Colonic mucosa (tissue), 4 donors: ENCODE measurements around the gene PLA2G1B. TPM values are rescaled to one million over a fixed set of nuclear protein-coding genes. Genes with fewer than 3 reads are reported as not detected.

ENCODE experiments used
- DNase-seq: peaks from one replicate; pipeline ENCODE4 v3.0.0-alpha.2; 2020
- H3K27ac ChIP-seq: fragments of 200-600 bp; one replicate; pipeline ENCODE4 v1.8.0; 2021
- H3K27me3 ChIP-seq: fragments of 200-600 bp; one replicate; pipeline ENCODE4 v1.8.0; 2021
- H3K36me3 ChIP-seq: fragments of 200-600 bp; one replicate; pipeline ENCODE4 v1.8.0; 2021
- H3K4me1 ChIP-seq: fragments of 200-600 bp; one replicate; pipeline ENCODE4 v1.8.0; 2021; ENCODE audit warnings: mild to moderate bottlenecking
- H3K4me3 ChIP-seq: fragments of 200-600 bp; one replicate; pipeline ENCODE4 v1.8.0; 2021
- H3K9ac ChIP-seq, 2 donors: one replicate each; pipeline ENCODE4 v1.7.0; 2013; ENCODE audit warnings: control low read depth in 2 of 2, low read depth in 2 of 2, low read length in 2 of 2
- H3K9me3 ChIP-seq: fragments of 200-600 bp; one replicate; pipeline ENCODE4 v1.8.0; 2021
- CTCF ChIP-seq: fragments of 200-600 bp; IDR thresholded peaks from one replicate; pipeline ENCODE4 v1.8.0; 2022; ENCODE audit warnings: antibody characterized with exemption, mild to moderate bottlenecking
- intact Hi-C: fragments of 100-400 bp; cut with DNase I; formaldehyde crosslinking; loops from one replicate; pipeline ENCODE4 v1.14.1; 2022
- total RNA-seq, 2 donors: library from RNA; stranded (reverse); fragmentation: NEBNext Ultra II Directional in 1 of 2; extraction: Animal tissue kit (Norgen Biotek cat#: 25700) in 1 of 2; gene quantifications; one replicate each; pipeline ENCODE4 v1.2.1, GENCODE V29; 2021
- donor health status: healthy.
- donor health status: DM: no; HTN: no; CAD: no.
- donor health status: DM: no; HTN: no; CAD: no.

The PLA2G1B gene
- total RNA-seq, 2 donors from 2014 or later, result 5.0 TPM; not detected in 1

GRCh38 chr12:120367233-120367923 lies 39.8 kb upstream of the PLA2G1B start:
- intact Hi-C loops, result no loop called here
- Histone ChIP-seq H3K27me3 (peaks cover 23% of the 10 kb centered on the region), H3K9ac (peak overlapping the region in 1 of 2 donors; percentile 12), H3K9me3 (no peaks in the 10 kb centered on the region), H3K4me3 (no peak overlapping the region), H3K36me3 (no peaks in the 10 kb centered on the region), H3K4me1 (no peaks in the 10 kb centered on the region), H3K27ac (no peak overlapping the region)
- no peak for TF ChIP-seq CTCF
- DNase-seq, result peak; percentile 53

- H3K36me3 ChIP-seq, result no peaks in the 10 kb centered on the region
- H3K4me3 ChIP-seq, result no peak overlapping the region
- H3K9me3 ChIP-seq, result no peaks in the 10 kb centered on the region
- intact Hi-C loops, result no loop called here
- DNase-seq, result no peak
- peaks cover 23% of the 10 kb centered on the region for H3K27me3 ChIP-seq
- no peak overlapping the region for H3K27ac ChIP-seq
- H3K9ac ChIP-seq, result no peak overlapping the region
- H3K4me1 ChIP-seq, result no peaks in the 10 kb centered on the region
- TF ChIP-seq CTCF, result no peak
These were observed 39.3 kb upstream of the PLA2G1B start for GRCh38 chr12:120366845-120367232.

GRCh38 chr12:120366341-120366705 lies 38.7 kb upstream of the PLA2G1B start:
- peak; percentile 42 for DNase-seq
- Histone ChIP-seq H3K4me1 (no peaks in the 10 kb centered on the region), H3K27me3 (peaks cover 20% of the 10 kb centered on the region), H3K9ac (no peak overlapping the region), H3K9me3 (no peaks in the 10 kb centered on the region), H3K27ac (peak overlapping the region; percentile 37), H3K4me3 (no peak overlapping the region), H3K36me3 (no peaks in the 10 kb centered on the region)
- intact Hi-C loops, result no loop called here
- TF ChIP-seq CTCF, result no peak

GRCh38 chr12:120365675-120366340 lies 38.2 kb upstream of the PLA2G1B start:
- peak; percentile 83 for DNase-seq
- TF ChIP-seq CTCF, result no peak
- Histone ChIP-seq H3K27me3 (peaks cover 15% of the 10 kb centered on the region), H3K4me1 (no peaks in the 10 kb centered on the region), H3K27ac (peak overlapping the region; percentile 37), H3K4me3 (no peak overlapping the region), H3K9me3 (no peaks in the 10 kb centered on the region), H3K36me3 (no peaks in the 10 kb centered on the region), H3K9ac (no peak overlapping the region)
- intact Hi-C loops, result no loop called here

GRCh38 chr12:120364487-120364886 lies 36.9 kb upstream of the PLA2G1B start:
- no peak overlapping the region for H3K9ac ChIP-seq
- intact Hi-C loops, result no loop called here
- no peaks in the 10 kb centered on the region for H3K36me3 ChIP-seq
- no peaks in the 10 kb centered on the region for H3K9me3 ChIP-seq
- H3K27me3 ChIP-seq, result peaks cover 2% of the 10 kb centered on the region
- no peak overlapping the region for H3K27ac ChIP-seq
- peak; percentile 60 for DNase-seq
- no peak overlapping the region for H3K4me3 ChIP-seq
- H3K4me1 ChIP-seq, result no peaks in the 10 kb centered on the region
- no peak for TF ChIP-seq CTCF
